Measurements from ENCODE around the gene SFTPA2.

- TF ChIP-seq, protein P1, sequence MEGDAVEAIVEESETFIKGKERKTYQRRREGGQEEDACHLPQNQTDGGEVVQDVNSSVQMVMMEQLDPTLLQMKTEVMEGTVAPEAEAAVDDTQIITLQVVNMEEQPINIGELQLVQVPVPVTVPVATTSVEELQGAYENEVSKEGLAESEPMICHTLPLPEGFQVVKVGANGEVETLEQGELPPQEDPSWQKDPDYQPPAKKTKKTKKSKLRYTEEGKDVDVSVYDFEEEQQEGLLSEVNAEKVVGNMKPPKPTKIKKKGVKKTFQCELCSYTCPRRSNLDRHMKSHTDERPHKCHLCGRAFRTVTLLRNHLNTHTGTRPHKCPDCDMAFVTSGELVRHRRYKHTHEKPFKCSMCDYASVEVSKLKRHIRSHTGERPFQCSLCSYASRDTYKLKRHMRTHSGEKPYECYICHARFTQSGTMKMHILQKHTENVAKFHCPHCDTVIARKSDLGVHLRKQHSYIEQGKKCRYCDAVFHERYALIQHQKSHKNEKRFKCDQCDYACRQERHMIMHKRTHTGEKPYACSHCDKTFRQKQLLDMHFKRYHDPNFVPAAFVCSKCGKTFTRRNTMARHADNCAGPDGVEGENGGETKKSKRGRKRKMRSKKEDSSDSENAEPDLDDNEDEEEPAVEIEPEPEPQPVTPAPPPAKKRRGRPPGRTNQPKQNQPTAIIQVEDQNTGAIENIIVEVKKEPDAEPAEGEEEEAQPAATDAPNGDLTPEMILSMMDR (IDR thresholded peaks at IDR 0.05), result no peak
- TF ChIP-seq POLR2AphosphoS5 (IDR thresholded peaks at IDR 0.05), result no peak
Observed at GRCh38 chr10:79579361-79579760, 19.2 kb upstream of the SFTPA2 start.
